ENCODE measurements around the gene ATR.

The ATR gene

GRCh38 chr3:142436951-142437585 lies 141.5 kb downstream of the ATR start:
- no peak for DNase-seq (ENCODE audit: low read depth)
- in situ Hi-C loops (cut with HindIII; ENCODE audit: low sequenced_read_pairs), result no loop called here
- no peak overlapping the region for H3K4me3 ChIP-seq (ENCODE audit: low read depth, low read length)
- no peak for TF ChIP-seq CTCF (IDR thresholded peaks at IDR 0.05; ENCODE audit: low read depth, low read length, missing control alignments)

GRCh38 chr3:142434503-142434902 lies 144.0 kb downstream of the ATR start:
- no peak overlapping the region for H3K4me3 ChIP-seq (ENCODE audit: low read depth, low read length)
- no peak for DNase-seq (ENCODE audit: low read depth)
- in situ Hi-C loops (cut with HindIII; ENCODE audit: low sequenced_read_pairs), result no loop called here
- TF ChIP-seq CTCF (IDR thresholded peaks at IDR 0.05; ENCODE audit: low read depth, low read length, missing control alignments), result no peak

GRCh38 chr3:142433110-142433509 lies 145.4 kb downstream of the ATR start:
- in situ Hi-C loops (cut with HindIII; ENCODE audit: low sequenced_read_pairs), result no loop called here
- no peak overlapping the region for H3K4me3 ChIP-seq (ENCODE audit: low read depth, low read length)
- no peak for DNase-seq (ENCODE audit: low read depth)
- no peak for TF ChIP-seq CTCF (IDR thresholded peaks at IDR 0.05; ENCODE audit: low read depth, low read length, missing control alignments)

- no peak for DNase-seq (ENCODE audit: low read depth)
- in situ Hi-C loops (cut with HindIII; ENCODE audit: low sequenced_read_pairs), result no loop called here
Measured at GRCh38 chr3:142429582-142429981, 149.0 kb downstream of the ATR start.

GRCh38 chr3:142424754-142425153 lies 153.8 kb downstream of the ATR start:
- no peak for DNase-seq (ENCODE audit: low read depth)
- no peak overlapping the region for H3K4me3 ChIP-seq (ENCODE audit: low read depth, low read length)
- no peak for TF ChIP-seq CTCF (IDR thresholded peaks at IDR 0.05; ENCODE audit: low read depth, low read length, missing control alignments)
- in situ Hi-C loops (cut with HindIII; ENCODE audit: low sequenced_read_pairs), result no loop called here

More at GRCh38 chr3:142429582-142429981, 149.0 kb downstream of the ATR start:
- H3K4me3 ChIP-seq (ENCODE audit: low read depth, low read length), result no peak overlapping the region
- no peak for TF ChIP-seq CTCF (IDR thresholded peaks at IDR 0.05; ENCODE audit: low read depth, low read length, missing control alignments)

GRCh38 chr3:142418926-142419592 lies 159.5 kb downstream of the ATR start:
- H3K4me3 ChIP-seq (ENCODE audit: low read depth, low read length), result no peak overlapping the region
- in situ Hi-C loops (cut with HindIII; ENCODE audit: low sequenced_read_pairs), result no loop called here
- DNase-seq (ENCODE audit: low read depth), result no peak
- TF ChIP-seq CTCF (IDR thresholded peaks at IDR 0.05; ENCODE audit: low read depth, low read length, missing control alignments), result no peak
